Common myeloid progenitor, CD34-positive (primary cell): ENCODE results near the gene YY1.

ENCODE experiments used
- CTCF ChIA-PET: fragments of 350-600 bp; sonication (Branson Sonifier 250); formaldehyde crosslinking; loops from one replicate; lab custom pipeline; 2021; ENCODE audit warnings: antibody characterized with exemption; lab: Charles Lee
- POLR2A ChIA-PET: fragments of 350-600 bp; sonication (Branson Sonifier 250); formaldehyde crosslinking; loops from one replicate; lab custom pipeline; 2021; ENCODE audit warnings: antibody characterized with exemption; lab: Charles Lee
- DNase-seq, 3 donors: peaks; one replicate each; pipeline versions ENCODE4 v3.0.0 to v3.0.0-alpha.2; 2013
- H3K27ac ChIP-seq, 2 experiments: 1 replicate in 1 of 2; 2 replicates in 1 of 2; pipeline ENCODE4 v1.7.0; 2013; ENCODE audit warnings: inconsistent platforms in 2 of 2, low read length in 2 of 2, mild to moderate bottlenecking in 2 of 2, low read depth in 1 of 2, moderate library complexity in 1 of 2; ENCODE audit not compliant: severe bottlenecking in 2 of 2, insufficient read depth in 1 of 2, poor library complexity in 1 of 2
- H3K27me3 ChIP-seq, 5 experiments: replicated peaks in 2 of 5; 1 replicate in 3 of 5; 2 replicates in 2 of 5; pipeline versions ENCODE4 v1.6.1 to v1.7.0; 2013; ENCODE audit warnings: low read length in 4 of 5, mild to moderate bottlenecking in 2 of 5, moderate library complexity in 2 of 5, inconsistent platforms in 1 of 5; ENCODE audit not compliant: insufficient read depth in 5 of 5, control insufficient read depth in 4 of 5
- H3K36me3 ChIP-seq, 4 experiments: 1 replicate in 2 of 4; 2 replicates in 2 of 4; pipeline versions ENCODE4 v1.6.1 to v1.7.0; 2013; ENCODE audit warnings: low read length in 3 of 4, control low read depth in 1 of 4, mild to moderate bottlenecking in 1 of 4; ENCODE audit not compliant: control insufficient read depth in 4 of 4, insufficient read depth in 4 of 4
- H3K4me1 ChIP-seq, 4 experiments: 1 replicate in 3 of 4; 2 replicates in 1 of 4; pipeline versions ENCODE4 v1.6.1 to v1.7.1; 2013; ENCODE audit warnings: low read length in 3 of 4, mild to moderate bottlenecking in 3 of 4, control low read depth in 1 of 4, inconsistent platforms in 1 of 4, moderate library complexity in 1 of 4; ENCODE audit not compliant: control insufficient read depth in 4 of 4, insufficient read depth in 4 of 4; ENCODE audit errors: control extremely low read depth in 1 of 4
- H3K4me3 ChIP-seq, 7 experiments: 1 replicate in 4 of 7; 2 replicates in 3 of 7; pipeline versions ENCODE4 v1.5.1 to v1.7.0; 2013; ENCODE audit warnings: mild to moderate bottlenecking in 7 of 7, low read length in 6 of 7, moderate library complexity in 6 of 7, inconsistent platforms in 2 of 7, low read depth in 2 of 7, control low read depth in 1 of 7; ENCODE audit not compliant: insufficient read depth in 4 of 7, control insufficient read depth in 1 of 7; ENCODE audit errors: extremely low read depth in 1 of 7
- H3K9me3 ChIP-seq, 5 experiments: 1 replicate in 4 of 5; 2 replicates in 1 of 5; pipeline versions ENCODE4 v1.6.1 to v1.7.1; 2013; ENCODE audit warnings: low read length in 4 of 5, mild to moderate bottlenecking in 2 of 5, inconsistent platforms in 1 of 5, low read depth in 1 of 5, moderate library complexity in 1 of 5; ENCODE audit not compliant: control insufficient read depth in 4 of 5, insufficient read depth in 2 of 5; ENCODE audit errors: control extremely low read depth in 1 of 5
- WGBS: methylation state at CpG from one replicate; pipeline ENCODE4 v1.1.5; 2013; ENCODE audit not compliant: insufficient coverage; 5-methylcytosine and 5-hydroxymethylcytosine counted together

YY1 gene

GRCh38 chr14:100252684-100253083 lies 13.7 kb downstream of the YY1 start:
- DNase-seq: no peak
- Histone ChIP-seq H3K9me3 (no peaks in the 10 kb centered on the region), H3K27ac (no peak overlapping the region), H3K27me3 (no peaks in the 10 kb centered on the region), H3K4me3 (no peak overlapping the region), H3K4me1 (peaks cover 9 to 17% (median 13%) of the 10 kb centered on the region in 4 experiments), H3K36me3 (peaks cover 0 to 15% (median 2%) of the 10 kb centered on the region in 4 experiments)
- ChIA-PET CTCF (interaction anchor here (1.7 to 2.0 kb wide), 2 partner anchors 11 to 12 kb away, joined by 4 to 6 read pairs; no protein-coding TSS in a partner anchor), POLR2A (no interaction called here)

- ChIA-PET POLR2A (no interaction called here), CTCF (interaction anchor here (1.2 to 4.1 kb wide), 3 partner anchors 8 to 14 kb away, joined by 3 to 19 read pairs (median 14); no protein-coding TSS in a partner anchor)
- Histone ChIP-seq H3K36me3 (peaks cover 0 to 8% (median 4%) of the 10 kb centered on the region in 4 experiments), H3K4me1 (peaks cover under 1 to 3% (median 3%) of the 10 kb centered on the region in 4 experiments), H3K4me3 (no peak overlapping the region), H3K27ac (no peak overlapping the region), H3K27me3 (no peaks in the 10 kb centered on the region), H3K9me3 (no peaks in the 10 kb centered on the region)
- WGBS: 100% methylated on average over 1 of the region's 3 CpGs
- DNase-seq: no peak
Measured at GRCh38 chr14:100256339-100256895, 17.5 kb downstream of the YY1 start.

DNA sequence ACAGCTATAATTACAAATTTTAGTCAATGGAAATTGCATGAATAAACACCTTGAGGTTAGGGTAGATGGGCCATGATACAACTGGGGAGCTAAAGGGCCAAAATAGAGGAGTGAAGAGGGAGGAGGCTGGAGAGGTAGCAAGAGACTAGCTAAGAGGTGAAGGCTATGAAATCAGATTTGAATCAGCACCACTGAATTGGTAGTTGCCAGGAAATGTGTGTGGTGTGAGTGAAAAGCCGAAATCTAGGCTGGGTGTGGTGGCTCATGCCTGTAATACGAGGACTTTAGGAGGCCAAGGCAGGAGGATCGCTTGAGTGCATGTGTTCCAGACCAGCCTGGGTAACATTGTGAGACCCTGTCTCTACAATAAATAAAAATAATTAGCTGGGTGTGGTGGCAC lies 22.7 kb downstream of the YY1 start:
- Histone ChIP-seq H3K4me1 (peaks cover 0 to 1% (median 0%) of the 10 kb centered on the region in 4 experiments), H3K36me3 (peaks cover 10 to 35% (median 21%) of the 10 kb centered on the region in 4 experiments), H3K9me3 (no peaks in the 10 kb centered on the region), H3K27me3 (no peaks in the 10 kb centered on the region), H3K4me3 (no peak overlapping the region), H3K27ac (no peak overlapping the region)
- 100% methylated on average over 1 of the region's 3 CpGs for WGBS
- POLR2A ChIA-PET: no interaction called here
- CTCF ChIA-PET: interaction anchor here (0.8 to 3.5 kb wide), 5 partner anchors 11 to 25 kb away, joined by 3 to 14 read pairs (median 4); no protein-coding TSS in a partner anchor
- DNase-seq: no peak

DNA sequence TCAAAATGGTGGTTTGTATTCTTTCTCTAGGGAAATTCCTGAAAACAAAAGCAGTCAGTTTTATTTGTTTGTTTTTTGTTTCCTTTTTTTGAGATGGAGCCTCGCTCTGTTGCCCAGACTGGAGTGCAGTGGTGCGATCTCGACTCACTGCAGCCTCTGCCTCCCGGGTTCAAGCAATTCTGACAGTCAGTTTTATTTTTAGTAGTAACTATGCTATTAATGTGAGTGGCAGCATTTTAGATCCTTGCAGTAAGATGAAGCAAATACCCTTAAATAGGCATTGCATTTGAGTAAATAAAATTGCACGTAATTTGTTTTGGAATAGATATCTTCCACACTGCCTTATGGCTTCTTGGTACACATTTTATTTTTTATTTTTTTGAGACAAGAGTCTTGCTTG lies 23.6 kb downstream of the YY1 start:
- WGBS: 100% methylated on average over 1 of the region's 5 CpGs
- POLR2A ChIA-PET: no interaction called here
- CTCF ChIA-PET: interaction anchor here (1.0 to 3.5 kb wide), 6 partner anchors 8 to 38 kb away, joined by 3 to 14 read pairs (median 4); no protein-coding TSS in a partner anchor

DNA sequence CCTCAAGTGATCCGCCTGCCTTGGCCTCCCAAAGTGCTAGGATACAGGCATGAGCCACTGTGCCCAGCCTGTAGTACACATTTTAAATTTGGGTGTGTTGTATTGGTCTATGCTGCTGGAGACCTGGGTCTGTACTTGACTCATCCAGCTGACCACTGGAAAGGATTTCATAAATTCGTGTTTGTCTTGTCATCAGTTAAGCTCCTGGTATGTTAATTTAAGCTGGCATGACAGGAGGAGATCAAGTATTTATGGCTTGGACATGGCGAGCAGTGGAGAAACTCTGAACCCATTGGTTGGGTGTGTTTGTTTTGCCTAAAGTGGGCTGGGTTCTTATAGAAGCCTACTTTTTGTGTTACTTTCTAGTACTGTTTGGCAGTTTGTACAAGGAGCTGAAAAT lies 24.2 kb downstream of the YY1 start:
- Histone ChIP-seq H3K36me3 (peaks cover 15 to 43% (median 27%) of the 10 kb centered on the region in 4 experiments), H3K4me1 (peaks cover 0 to 1% (median 0%) of the 10 kb centered on the region in 4 experiments), H3K9me3 (no peaks in the 10 kb centered on the region), H3K4me3 (no peak overlapping the region), H3K27ac (no peak overlapping the region), H3K27me3 (no peaks in the 10 kb centered on the region)
- WGBS: 100% methylated on average over 2 of the region's 3 CpGs
- ChIA-PET POLR2A (no interaction called here), CTCF (interaction anchor here (0.6 to 3.5 kb wide), 9 partner anchors 9 to 145 kb away, joined by 3 to 14 read pairs (median 4); no protein-coding TSS in a partner anchor)
- no peak for DNase-seq

More for the DNA sequence above, 23.6 kb downstream of the YY1 start:
- DNase-seq: no peak
- H3K27me3 ChIP-seq: no peaks in the 10 kb centered on the region
- no peak overlapping the region for H3K27ac ChIP-seq
- no peaks in the 10 kb centered on the region for H3K9me3 ChIP-seq
- H3K4me3 ChIP-seq: no peak overlapping the region
- peaks cover 0 to 1% (median 0%) of the 10 kb centered on the region in 4 experiments for H3K4me1 ChIP-seq
- H3K36me3 ChIP-seq: peaks cover 10 to 37% (median 24%) of the 10 kb centered on the region in 4 experiments

DNA sequence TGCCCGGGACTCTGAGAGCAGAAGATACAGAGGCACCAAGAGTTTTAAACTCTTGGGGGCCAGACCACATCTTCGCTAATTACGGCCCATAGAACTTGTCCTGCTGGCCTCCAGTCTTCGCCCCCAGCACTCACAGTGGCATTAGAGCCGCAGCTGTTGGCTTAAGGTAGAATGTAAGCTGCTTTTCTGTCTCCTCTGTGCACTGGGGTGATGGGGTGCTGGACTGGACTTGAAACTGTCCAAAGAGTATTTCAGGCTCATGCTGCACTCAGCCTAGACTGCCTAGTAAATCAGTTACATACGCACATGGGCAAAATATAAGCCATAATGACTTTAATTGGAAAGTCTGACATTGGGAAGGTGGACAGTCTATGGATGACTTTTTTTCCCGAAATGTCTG lies 29.0 kb downstream of the YY1 start:
- ChIA-PET CTCF (interaction anchor here (1.4 to 2.3 kb wide), 6 partner anchors 10 to 75 kb away, joined by 3 to 14 read pairs (median 7); no protein-coding TSS in a partner anchor), POLR2A (no interaction called here)
- no peak overlapping the region for H3K4me3 ChIP-seq
- DNase-seq: no peak
- no peaks in the 10 kb centered on the region for H3K27me3 ChIP-seq
- 100% methylated on average over 6 of the region's 7 CpGs for WGBS
- peaks cover 13 to 45% (median 29%) of the 10 kb centered on the region in 4 experiments for H3K36me3 ChIP-seq
- no peaks in the 10 kb centered on the region for H3K9me3 ChIP-seq
- peak overlapping the region in 1 of 2 experiments; percentile 6 for H3K27ac ChIP-seq
- H3K4me1 ChIP-seq: peaks cover 0 to 1% (median 0%) of the 10 kb centered on the region in 4 experiments

GRCh38 chr14:100268591-100269207 lies 29.8 kb downstream of the YY1 start:
- WGBS: 87% methylated on average over 5 of the region's 7 CpGs
- no peak overlapping the region for H3K4me3 ChIP-seq
- no peaks in the 10 kb centered on the region for H3K9me3 ChIP-seq
- no peak for DNase-seq
- POLR2A ChIA-PET: no interaction called here
- H3K27ac ChIP-seq: peak overlapping the region in 1 of 2 experiments; percentile 6
- H3K36me3 ChIP-seq: peaks cover 10 to 38% (median 24%) of the 10 kb centered on the region in 4 experiments
- no peaks in the 10 kb centered on the region for H3K27me3 ChIP-seq
- CTCF ChIA-PET: interaction anchor here (0.6 to 2.7 kb wide), 11 partner anchors 10 to 108 kb away, joined by 3 to 14 read pairs (median 6); no protein-coding TSS in a partner anchor
- no peaks in the 10 kb centered on the region for H3K4me1 ChIP-seq
